B cell (primary cell): ENCODE data around the gene ZBTB11. TPM values are rescaled to one million over a fixed set of nuclear protein-coding genes. Genes with fewer than 3 reads are reported as not detected.

ENCODE experiments used
- ATAC-seq: fragments of 200-7000 bp; cut with Tn5 transposase; one replicate; pipeline ENCODE4 v1.10.0; 2021; ENCODE audit warnings: low read depth, mild to moderate bottlenecking, moderate number of reproducible peaks, moderate library complexity
- CTCF ChIA-PET: fragments of 350-600 bp; sonication (Branson Sonifier 250); formaldehyde crosslinking; loops from one replicate; lab custom pipeline; 2021; ENCODE audit warnings: antibody characterized with exemption, inconsistent platforms; lab: Charles Lee
- POLR2A ChIA-PET: fragments of 350-600 bp; sonication (Branson Sonifier 250); formaldehyde crosslinking; loops from one replicate; lab custom pipeline; 2021; ENCODE audit warnings: antibody characterized with exemption; lab: Charles Lee
- DNase-seq: peaks from one replicate; pipeline ENCODE4 v3.0.0; 2013
- H2AFZ ChIP-seq: 2 replicates; pipeline ENCODE4 v1.6.1; 2012; ENCODE audit warnings: mild to moderate bottlenecking, low read depth, low read length; ENCODE audit not compliant: insufficient read depth, poor library complexity, severe bottlenecking
- H3K27ac ChIP-seq, 2 donors: 1 replicate in 1 of 2; 2 replicates in 1 of 2; pipeline ENCODE4 v1.5.1; 2012 to 2013; ENCODE audit warnings: low read length in 2 of 2, mild to moderate bottlenecking in 2 of 2, moderate library complexity in 1 of 2
- H3K27me3 ChIP-seq, 4 experiments: fragments of 200-600 bp in 1 of 4; sonication (generic) in 1 of 4; replicated peaks in 1 of 4; 1 replicate in 2 of 4; 2 replicates in 2 of 4; pipeline versions ENCODE4 v1.6.1 to v1.7.0; 2013 to 2016; ENCODE audit warnings: low read length in 3 of 4, mild to moderate bottlenecking in 2 of 4, mixed read lengths in 1 of 4, moderate library complexity in 1 of 4; ENCODE audit not compliant: insufficient read depth in 4 of 4, control insufficient read depth in 3 of 4; ENCODE audit errors: control extremely low read depth in 1 of 4
- H3K36me3 ChIP-seq, 2 experiments: replicated peaks in 1 of 2; 1 replicate in 1 of 2; 2 replicates in 1 of 2; pipeline versions ENCODE4 v1.6.1 to v1.7.1; 2013; ENCODE audit warnings: low read length in 1 of 2; ENCODE audit not compliant: insufficient read depth in 2 of 2, control insufficient read depth in 1 of 2; ENCODE audit errors: control extremely low read depth in 1 of 2, extremely low read depth in 1 of 2
- H3K4me1 ChIP-seq, 2 donors: fragments of 200-600 bp in 1 of 2; sonication (generic) in 1 of 2; 1 replicate in 1 of 2; 2 replicates in 1 of 2; pipeline versions ENCODE4 v1.5.1 to v1.6.1; 2013 to 2017; ENCODE audit warnings: low read length in 2 of 2; ENCODE audit not compliant: control insufficient read depth in 2 of 2, insufficient read depth in 2 of 2
- H3K4me2 ChIP-seq: replicated peaks from 2 replicates; pipeline ENCODE3; 2012; ENCODE audit warnings: mild to moderate bottlenecking, low read depth, low read length; ENCODE audit not compliant: poor library complexity, severe bottlenecking
- H3K4me3 ChIP-seq, 5 experiments: fragments of 200-600 bp in 1 of 5; sonication (generic) in 1 of 5; 1 replicate in 3 of 5; 2 replicates in 2 of 5; pipeline versions ENCODE4 v1.5.1 to v1.7.0; 2011 to 2016; ENCODE audit warnings: low read length in 4 of 5, mild to moderate bottlenecking in 4 of 5, low read depth in 2 of 5, control low read depth in 1 of 5, moderate library complexity in 1 of 5; ENCODE audit not compliant: insufficient read depth in 1 of 5; ENCODE audit errors: control extremely low read depth in 1 of 5, extremely low read depth in 1 of 5
- H3K79me2 ChIP-seq: fragments of 200-600 bp; sonication (generic); one replicate; pipeline ENCODE4 v1.6.0; 2016; ENCODE audit warnings: low read length; ENCODE audit not compliant: control insufficient read depth, insufficient read depth
- H3K9ac ChIP-seq: fragments of 200-600 bp; sonication (generic); 2 replicates; pipeline ENCODE4 v1.6.1; 2017; ENCODE audit warnings: mild to moderate bottlenecking, low read length, moderate library complexity
- H3K9me3 ChIP-seq, 3 donors: one replicate each; pipeline versions ENCODE4 v1.6.1 to v1.7.1; 2013; ENCODE audit warnings: low read length in 2 of 3; ENCODE audit not compliant: control insufficient read depth in 2 of 3, insufficient read depth in 1 of 3; ENCODE audit errors: control extremely low read depth in 1 of 3
- H4K20me1 ChIP-seq: 2 replicates; pipeline ENCODE4 v1.6.0; 2012; ENCODE audit warnings: mild to moderate bottlenecking, low read length; ENCODE audit not compliant: insufficient read depth, control insufficient read depth, poor library complexity, severe bottlenecking
- H3K27ac Mint-ChIP-seq: one replicate; pipeline ENCODE4 v1.8.0; 2021; ENCODE audit warnings: mixed read lengths
- H3K27me3 Mint-ChIP-seq: one replicate; pipeline ENCODE4 v1.8.0; 2021; ENCODE audit warnings: mixed read lengths
- H3K4me1 Mint-ChIP-seq: one replicate; pipeline ENCODE4 v1.8.0; 2021; ENCODE audit warnings: mixed read lengths
- H3K4me3 Mint-ChIP-seq: one replicate; pipeline ENCODE4 v1.8.0; 2021; ENCODE audit warnings: mixed read lengths
- H3K9me3 Mint-ChIP-seq: one replicate; pipeline ENCODE4 v1.8.0; 2022; ENCODE audit warnings: mixed read lengths; ENCODE audit not compliant: insufficient read depth
- CTCF ChIP-seq: fragments of 200-600 bp; IDR thresholded peaks from one replicate; pipeline ENCODE4 v1.8.0; 2022; ENCODE audit warnings: antibody characterized with exemption, mild to moderate bottlenecking
- EZH2 ChIP-seq: IDR thresholded peaks from 2 replicates; pipeline ENCODE4 v1.6.1; 2012; ENCODE audit warnings: borderline replicate concordance, low read depth, mild to moderate bottlenecking, moderate library complexity, low read length; ENCODE audit not compliant: insufficient read depth, poor library complexity, severe bottlenecking
- WGBS: methylation state at CpG from one replicate; pipeline ENCODE4 v1.1.5; 2013; ENCODE audit warnings: missing lambda C conversion rate; ENCODE audit not compliant: insufficient coverage; 5-methylcytosine and 5-hydroxymethylcytosine counted together
- intact Hi-C: fragments of 100-400 bp; cut with micrococcal nuclease; formaldehyde crosslinking; loops from one replicate; pipeline ENCODE4 v1.10.0; 2022
- polyA plus RNA-seq: library from polyadenylated mRNA; depleted of rRNA; stranded (reverse); fragments of >200 nt; gene quantifications from 2 replicates; pipeline ENCODE4 v1.2.3, GENCODE V29; 2012
- total RNA-seq, 2 donors: library from RNA; stranded (reverse); fragments of 120-200 nt in 1 of 2; gene quantifications; 1 replicate in 1 of 2; 2 replicates in 1 of 2; pipeline versions ENCODE4 v1.2.3 to v1.2.4, GENCODE V29; 2013 to 2022

The ZBTB11 gene
- total and polyA plus RNA-seq, 2 donors (not counting 1 experiment from before 2014, with no cell fraction given) = 16.3 to 42.6 TPM

- no peak for ATAC-seq
- H3K27me3 Mint-ChIP-seq = no peaks in the 10 kb centered on the region
- POLR2A ChIA-PET = interaction anchor here (0.6 to 3.6 kb wide), 6 partner anchors 11 to 1352 kb away, joined by 3 to 40 read pairs (median 6); partner anchors contain the start of genes PCNP and ZBTB11
Observed at GRCh38 chr3:101687142-101687931, 10.4 kb upstream of the ZBTB11 start.

More at GRCh38 chr3:101687142-101687931, 10.4 kb upstream of the ZBTB11 start:
- Histone ChIP-seq H3K79me2 (peaks cover 33% of the 10 kb centered on the region), H3K36me3 (peaks cover 4 to 33% of the 10 kb centered on the region in 2 experiments), H3K9ac (peak overlapping the region; percentile 87), H4K20me1 (peaks cover 8% of the 10 kb centered on the region), H3K4me1 (peaks cover 22 to 32% of the 10 kb centered on the region in 2 donors), H3K9me3 (no peaks in the 10 kb centered on the region), H3K4me2 (peak overlapping the region; percentile 78), H3K27me3 (no peaks in the 10 kb centered on the region), H3K27ac (peak overlapping the region; percentile 89 to 90), H2AFZ (peak overlapping the region; percentile 76), H3K4me3 (peak overlapping the region; percentile 64 to 98 (median 84))
- peak overlapping the region; percentile 99 for H3K27ac Mint-ChIP-seq
- H3K4me3 Mint-ChIP-seq = peak overlapping the region; percentile 100
- CTCF ChIA-PET = interaction anchor here (0.5 to 3.2 kb wide), 5 partner anchors 8 to 538 kb away, joined by 3 to 27 read pairs (median 5); partner anchors contain the start of genes CEP97, PCNP and ZBTB11
- peaks cover 32% of the 10 kb centered on the region for H3K4me1 Mint-ChIP-seq
- DNase-seq = peak; percentile 36
- WGBS = 88% methylated on average over 15 of the region's 25 CpGs
- intact Hi-C loops = loop anchor here (2.0 kb wide), 1 partner anchor 91 kb away; the partner anchor contains the start of gene NXPE3
- no peaks in the 10 kb centered on the region for H3K9me3 Mint-ChIP-seq
- TF ChIP-seq EZH2 (no peak), CTCF (no peak)
